Upper lobe of left lung (tissue), 6 donors: ENCODE data around the gene SUPT6H. TPM values are rescaled to one million over a fixed set of nuclear protein-coding genes. Genes with fewer than 3 reads are reported as not detected.

Source experiments
- ATAC-seq, 2 donors: fragments of 200-7000 bp; cut with Tn5 transposase; one replicate each; pipeline ENCODE4 v1.9.1; 2022; ENCODE audit warnings: mild to moderate bottlenecking in 2 of 2, moderate library complexity in 2 of 2; ENCODE audit not compliant: low FRiP score in 2 of 2
- DNase-seq, 2 donors: peaks; one replicate each; pipeline ENCODE4 v3.0.0-alpha.2; 2019 to 2020
- H3K27ac ChIP-seq, 4 donors: fragments of 200-600 bp; sonication (generic); one replicate each; pipeline ENCODE4 v1.5.1; 2016 to 2019
- H3K27me3 ChIP-seq, 4 donors: fragments of 200-600 bp; sonication (generic); one replicate each; pipeline ENCODE4 v1.5.1; 2017 to 2019
- H3K36me3 ChIP-seq, 4 donors: fragments of 200-600 bp; sonication (generic); one replicate each; pipeline ENCODE4 v1.5.1; 2016 to 2019
- H3K4me1 ChIP-seq, 4 donors: fragments of 200-600 bp; sonication (generic); one replicate each; pipeline ENCODE4 v1.5.1; 2018 to 2019
- H3K4me3 ChIP-seq, 4 donors: fragments of 200-600 bp; sonication (generic); one replicate each; pipeline ENCODE4 v1.5.1; 2017 to 2019; ENCODE audit warnings: mild to moderate bottlenecking in 2 of 4, moderate library complexity in 1 of 4
- H3K9me3 ChIP-seq, 4 donors: fragments of 200-600 bp; sonication (generic); one replicate each; pipeline ENCODE4 v1.5.1; 2018 to 2019
- CTCF ChIP-seq, 6 experiments: fragments of 450-650 bp in 4 of 6; fragments of 200-600 bp in 2 of 6; sonication (generic) in 2 of 6; IDR thresholded peaks; one replicate each; pipeline ENCODE4 v1.5.1; 2016 to 2019; ENCODE audit warnings: antibody characterized with exemption in 6 of 6
- EP300 ChIP-seq, 4 donors: sonication (generic); formaldehyde crosslinking; IDR thresholded peaks; one replicate each; pipeline ENCODE4 v1.5.1; 2017; ENCODE audit warnings: antibody characterized with exemption in 4 of 4, control low read depth in 2 of 4
- POLR2A ChIP-seq, 4 donors: fragments of 450-650 bp; IDR thresholded peaks; one replicate each; pipeline ENCODE4 v1.5.1; 2016 to 2017; ENCODE audit warnings: antibody characterized with exemption in 4 of 4, mild to moderate bottlenecking in 2 of 4
- POLR2AphosphoS5 ChIP-seq, 2 donors: sonication (generic); formaldehyde crosslinking; IDR thresholded peaks; one replicate each; pipeline ENCODE4 v1.5.1; 2017; ENCODE audit warnings: antibody characterized with exemption in 2 of 2
- WGBS, 2 donors: methylation state at CpG; one replicate each; pipeline ENCODE4 v1.1.5; 2017 to 2018; 5-methylcytosine and 5-hydroxymethylcytosine counted together
- total RNA-seq, 6 donors: library from RNA; depleted of rRNA in 4 of 6; stranded (reverse); fragments of >200 nt in 4 of 6; gene quantifications; one replicate each; pipeline versions ENCODE4 v1.1.0 to v1.2.1, GENCODE V29; 2016 to 2021
- donor health status: DM: no; HTN: no; CAD: no; lungs with moderate emphysema.
- donor health status: DM: no; HTN: yes; CAD: no; lungs with severe emphysema.

The SUPT6H gene
- total RNA-seq, 6 donors from 2014 or later = 57.3 to 128 (median 71.5) TPM

- Histone ChIP-seq H3K27me3 (no peaks in the 10 kb centered on the region), H3K9me3 (no peaks in the 10 kb centered on the region), H3K36me3 (peaks cover 9 to 33% (median 25%) of the 10 kb centered on the region in 4 donors), H3K4me1 (peaks cover 29 to 53% (median 31%) of the 10 kb centered on the region in 4 donors), H3K4me3 (peak overlapping the region; percentile 64 to 89 (median 78)), H3K27ac (peak overlapping the region; percentile 96 to 99 (median 98))
- 0% methylated on average over 4 to 10 of the region's 10 CpGs for WGBS, 2 donors
- TF ChIP-seq EP300 (IDR thresholded peaks at IDR 0.05) = no peak
- no peak for TF ChIP-seq POLR2A (IDR thresholded peaks at IDR 0.05)
- TF ChIP-seq CTCF (IDR thresholded peaks at IDR 0.05) = no peak
- TF ChIP-seq POLR2AphosphoS5 (IDR thresholded peaks at IDR 0.05) = no peak
- DNase-seq (no peak), ATAC-seq (peak in 1 of 2 donors; percentile 2)
These were observed 473 bp downstream of the SUPT6H start for GRCh38 chr17:28662527-28662829.

- no peak overlapping the region for H3K27ac ChIP-seq
- H3K4me1 ChIP-seq = peaks cover 26 to 60% (median 30%) of the 10 kb centered on the region in 4 donors
- DNase-seq (no peak), ATAC-seq (no peak)
- no peak overlapping the region for H3K4me3 ChIP-seq
- H3K36me3 ChIP-seq = peaks cover 9 to 31% (median 21%) of the 10 kb centered on the region in 4 donors
- no peak for TF ChIP-seq POLR2AphosphoS5 (IDR thresholded peaks at IDR 0.05)
- TF ChIP-seq EP300 (IDR thresholded peaks at IDR 0.05) = no peak
- no peak for TF ChIP-seq POLR2A (IDR thresholded peaks at IDR 0.05)
- TF ChIP-seq CTCF (IDR thresholded peaks at IDR 0.05) = no peak
- no peaks in the 10 kb centered on the region for H3K27me3 ChIP-seq
- H3K9me3 ChIP-seq = no peaks in the 10 kb centered on the region
These were observed 1.7 kb downstream of the SUPT6H start for GRCh38 chr17:28663723-28664122.

GRCh38 chr17:28665994-28666393 lies 4.0 kb downstream of the SUPT6H start:
- WGBS, 2 donors = 87 to 90% methylated on average over 2 of the region's 2 CpGs
- peaks cover 18 to 48% (median 21%) of the 10 kb centered on the region in 4 donors for H3K4me1 ChIP-seq
- H3K27me3 ChIP-seq = no peaks in the 10 kb centered on the region
- no peaks in the 10 kb centered on the region for H3K9me3 ChIP-seq
- no peak overlapping the region for H3K4me3 ChIP-seq
- no peak for ATAC-seq
- no peak overlapping the region for H3K27ac ChIP-seq
- H3K36me3 ChIP-seq = peaks cover 4 to 33% (median 20%) of the 10 kb centered on the region in 4 donors
- no peak for DNase-seq
- TF ChIP-seq EP300 (IDR thresholded peaks at IDR 0.05) = no peak
- TF ChIP-seq POLR2AphosphoS5 (IDR thresholded peaks at IDR 0.05) = no peak
- TF ChIP-seq CTCF (IDR thresholded peaks at IDR 0.05) = no peak
- no peak for TF ChIP-seq POLR2A (IDR thresholded peaks at IDR 0.05)

- TF ChIP-seq POLR2A (IDR thresholded peaks at IDR 0.05) (no peak), EP300 (IDR thresholded peaks at IDR 0.05) (no peak)
- H3K27ac ChIP-seq = no peak overlapping the region
- 91 to 96% methylated on average over 1 of the region's 1 CpG for WGBS, 2 donors
- H3K27me3 ChIP-seq = no peaks in the 10 kb centered on the region
- peaks cover 20 to 52% (median 36%) of the 10 kb centered on the region in 4 donors for H3K36me3 ChIP-seq
- H3K9me3 ChIP-seq = no peaks in the 10 kb centered on the region
- ATAC-seq = no peak
- no peak overlapping the region for H3K4me3 ChIP-seq
- peaks cover 12 to 39% (median 17%) of the 10 kb centered on the region in 4 donors for H3K4me1 ChIP-seq
- DNase-seq = no peak
These were observed 5.9 kb downstream of the SUPT6H start for GRCh38 chr17:28667870-28668269.

GRCh38 chr17:28669918-28670317 lies 7.9 kb downstream of the SUPT6H start:
- TF ChIP-seq CTCF (IDR thresholded peaks at IDR 0.05) = no peak
- no peak for TF ChIP-seq POLR2AphosphoS5 (IDR thresholded peaks at IDR 0.05)
- TF ChIP-seq EP300 (IDR thresholded peaks at IDR 0.05) = no peak
- TF ChIP-seq POLR2A (IDR thresholded peaks at IDR 0.05) = no peak
- WGBS, 2 donors = 92 to 100% methylated on average over 1 of the region's 1 CpG
- Histone ChIP-seq H3K4me3 (no peak overlapping the region), H3K4me1 (peaks cover 0 to 19% (median 3%) of the 10 kb centered on the region in 4 donors), H3K9me3 (no peaks in the 10 kb centered on the region), H3K27ac (no peak overlapping the region), H3K36me3 (peaks cover 39 to 72% (median 56%) of the 10 kb centered on the region in 4 donors), H3K27me3 (no peaks in the 10 kb centered on the region)
- ATAC-seq (no peak), DNase-seq (no peak)
